ENCODE results near the gene BCS1L. TPM values are rescaled to one million over a fixed set of nuclear protein-coding genes. Genes with fewer than 3 reads are reported as not detected.

The BCS1L gene
- total and polyA plus RNA-seq, 4 donors = 21.4 to 45.2 (median 35.2) TPM

GRCh38 chr2:218648088-218648786, 11.2 kb upstream of the BCS1L start:
- Histone ChIP-seq H3K27ac (ENCODE audit: low read depth in 1 of 2, low read length in 1 of 2) (no peak overlapping the region), H3K9ac (ENCODE audit: insufficient read depth in 1 of 2, low read length in 2 of 2) (no peak overlapping the region), H3K27me3 (ENCODE audit: control insufficient read depth in 3 of 3, insufficient read depth in 3 of 3, low read length in 2 of 3) (no peaks in the 10 kb centered on the region), H3K9me3 (ENCODE audit: control insufficient read depth in 4 of 4, insufficient read depth in 3 of 4, low read length in 3 of 4) (no peaks in the 10 kb centered on the region), H3K4me1 (ENCODE audit: control insufficient read depth in 5 of 5, insufficient read depth in 5 of 5, low read length in 5 of 5) (no peaks in the 10 kb centered on the region), H3K36me3 (ENCODE audit: control insufficient read depth in 4 of 4, insufficient read depth in 4 of 4, low read length in 4 of 4) (peaks cover 23 to 66% (median 43%) of the 10 kb centered on the region in 4 donors), H3K4me3 (no peak overlapping the region)
- TF ChIP-seq CTCF (IDR thresholded peaks at IDR 0.05; ENCODE audit: control extremely low read depth, extremely low read depth) = peak; percentile 38
- DNase-seq = peak; percentile 52 to 64 (median 58)
- peak; percentile 81 for ATAC-seq (ENCODE audit: insufficient read depth, low FRiP score)
- WGBS, 2 donors = 73 to 74% methylated on average over 9 of the region's 9 CpGs

- H3K36me3 ChIP-seq (ENCODE audit: control insufficient read depth in 4 of 4, insufficient read depth in 4 of 4, low read length in 4 of 4) = peaks cover 21 to 61% (median 43%) of the 10 kb centered on the region in 4 donors
These were observed 10.7 kb upstream of the BCS1L start for GRCh38 chr2:218648787-218649100.

GRCh38 chr2:218655751-218656150, 3.7 kb upstream of the BCS1L start:
- H3K27me3 ChIP-seq (ENCODE audit: control insufficient read depth in 3 of 3, insufficient read depth in 3 of 3, low read length in 2 of 3) = no peaks in the 10 kb centered on the region
- peaks cover 0 to 2% (median 0%) of the 10 kb centered on the region in 4 donors for H3K9me3 ChIP-seq (ENCODE audit: control insufficient read depth in 4 of 4, insufficient read depth in 3 of 4, low read length in 3 of 4)
- peaks cover 10 to 28% (median 13%) of the 10 kb centered on the region in 4 donors for H3K36me3 ChIP-seq (ENCODE audit: control insufficient read depth in 4 of 4, insufficient read depth in 4 of 4, low read length in 4 of 4)
- no peak overlapping the region for H3K9ac ChIP-seq (ENCODE audit: insufficient read depth in 1 of 2, low read length in 2 of 2)
- no peak for DNase-seq
- H3K27ac ChIP-seq (ENCODE audit: low read depth in 1 of 2, low read length in 1 of 2) = no peak overlapping the region
- peaks cover 0 to 17% (median 5%) of the 10 kb centered on the region in 5 donors for H3K4me1 ChIP-seq (ENCODE audit: control insufficient read depth in 5 of 5, insufficient read depth in 5 of 5, low read length in 5 of 5)
- H3K4me3 ChIP-seq = no peak overlapping the region
- ATAC-seq (ENCODE audit: insufficient read depth, low FRiP score) = no peak
- 100% methylated on average over 2 of the region's 2 CpGs for WGBS, 2 donors
- TF ChIP-seq CTCF (IDR thresholded peaks at IDR 0.05; ENCODE audit: control extremely low read depth, extremely low read depth) = no peak

More at GRCh38 chr2:218648787-218649100, 10.7 kb upstream of the BCS1L start:
- Histone ChIP-seq H3K4me1 (ENCODE audit: control insufficient read depth in 5 of 5, insufficient read depth in 5 of 5, low read length in 5 of 5) (no peaks in the 10 kb centered on the region), H3K9me3 (ENCODE audit: control insufficient read depth in 4 of 4, insufficient read depth in 3 of 4, low read length in 3 of 4) (no peaks in the 10 kb centered on the region), H3K27me3 (ENCODE audit: control insufficient read depth in 3 of 3, insufficient read depth in 3 of 3, low read length in 2 of 3) (no peaks in the 10 kb centered on the region), H3K27ac (ENCODE audit: low read depth in 1 of 2, low read length in 1 of 2) (no peak overlapping the region), H3K4me3 (no peak overlapping the region), H3K9ac (ENCODE audit: insufficient read depth in 1 of 2, low read length in 2 of 2) (no peak overlapping the region)
- 94% methylated on average over 11 of the region's 11 CpGs for WGBS, 2 donors
- no peak for TF ChIP-seq CTCF (IDR thresholded peaks at IDR 0.05; ENCODE audit: control extremely low read depth, extremely low read depth)
- ATAC-seq (ENCODE audit: insufficient read depth, low FRiP score) (no peak), DNase-seq (no peak)
